WI38 (cell line): ENCODE results near the gene DTNB.
A peak's percentile ranks its signal among the peaks of the same experiment; 100 is the strongest.

Source experiments
- H3K4me3 ChIP-seq: 2 replicates; pipeline ENCODE4 v1.5.1; 2011; ENCODE audit warnings: low read depth, mild to moderate bottlenecking, control low read depth, low read length
- CTCF ChIP-seq: IDR thresholded peaks from 2 replicates; pipeline ENCODE4 v1.5.1; 2012; ENCODE audit warnings: low read depth, mild to moderate bottlenecking, control low read depth, low read length

Gene DTNB

GRCh38 chr2:25341753-25342371, 331.5 kb downstream of the DTNB start, which contains the start of gene DNMT3A:
Gene DNMT3A (minus strand): TSS chr2:25341925. CDS start chr2:25313984, 27,941 bp downstream.
- no peak for TF ChIP-seq CTCF
- peak within 1 kb of the TSS; percentile 58 for H3K4me3 ChIP-seq

- no peak for TF ChIP-seq CTCF
- H3K4me3 ChIP-seq: peak overlapping the region; percentile 58
Measured at GRCh38 chr2:25341011-25341727, 332.2 kb downstream of the DTNB start.

GRCh38 chr2:25340181-25340921, 333.0 kb downstream of the DTNB start:
- H3K4me3 ChIP-seq: peak overlapping the region; percentile 58
- no peak for TF ChIP-seq CTCF

GRCh38 chr2:25339791-25340180, 333.6 kb downstream of the DTNB start:
- TF ChIP-seq CTCF: no peak
- H3K4me3 ChIP-seq: peak overlapping the region; percentile 58

- TF ChIP-seq CTCF: no peak
- no peak overlapping the region for H3K4me3 ChIP-seq
Measured at GRCh38 chr2:25339211-25339674, 334.1 kb downstream of the DTNB start.

- no peak for TF ChIP-seq CTCF
- H3K4me3 ChIP-seq: no peak overlapping the region
Measured at GRCh38 chr2:25338401-25338800, 335.0 kb downstream of the DTNB start.

GRCh38 chr2:25337891-25338290, 335.5 kb downstream of the DTNB start:
- no peak overlapping the region for H3K4me3 ChIP-seq
- TF ChIP-seq CTCF: no peak
